ENCODE data around the gene CORO7. TPM values are rescaled to one million over a fixed set of nuclear protein-coding genes. Genes with fewer than 3 reads are reported as not detected.

The CORO7 gene
- polyA plus RNA-seq, 12 donors: 15.7 to 26.2 (median 20.7) TPM; not detected in 1

DNA sequence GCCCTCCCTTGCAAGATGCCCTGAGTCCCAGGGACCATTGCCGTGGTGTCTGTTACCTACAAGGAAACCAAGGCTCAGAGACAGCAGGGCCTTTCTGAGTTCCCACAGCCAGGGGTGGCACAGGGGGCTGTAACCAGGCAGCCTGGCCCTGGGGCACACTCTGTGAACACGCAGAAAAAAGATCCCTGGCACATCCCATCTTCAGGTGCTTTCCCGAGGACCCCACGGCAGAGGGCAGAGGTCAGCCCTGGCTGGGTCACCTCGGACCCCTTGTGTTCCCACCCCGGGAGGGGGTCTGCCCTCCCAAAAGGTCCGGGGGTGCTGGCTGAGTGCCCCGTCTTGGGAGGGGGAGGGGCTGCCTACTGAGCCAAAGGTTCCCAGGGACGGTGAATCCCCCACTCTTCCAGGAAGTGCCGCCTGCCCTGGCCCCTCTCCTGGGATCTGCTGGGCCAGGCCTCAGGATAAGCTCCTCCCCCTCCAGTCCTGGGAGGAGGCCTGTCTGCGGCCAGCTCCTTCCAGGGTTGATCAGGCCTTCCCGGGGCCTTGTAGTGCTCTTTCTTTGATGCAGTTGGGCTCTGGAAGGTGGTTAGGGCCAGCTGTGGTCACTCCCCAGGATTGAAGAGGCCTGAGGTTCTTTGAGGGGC is 92.4 kb downstream of the CORO7 start:
- DNase-seq: no peak

DNA sequence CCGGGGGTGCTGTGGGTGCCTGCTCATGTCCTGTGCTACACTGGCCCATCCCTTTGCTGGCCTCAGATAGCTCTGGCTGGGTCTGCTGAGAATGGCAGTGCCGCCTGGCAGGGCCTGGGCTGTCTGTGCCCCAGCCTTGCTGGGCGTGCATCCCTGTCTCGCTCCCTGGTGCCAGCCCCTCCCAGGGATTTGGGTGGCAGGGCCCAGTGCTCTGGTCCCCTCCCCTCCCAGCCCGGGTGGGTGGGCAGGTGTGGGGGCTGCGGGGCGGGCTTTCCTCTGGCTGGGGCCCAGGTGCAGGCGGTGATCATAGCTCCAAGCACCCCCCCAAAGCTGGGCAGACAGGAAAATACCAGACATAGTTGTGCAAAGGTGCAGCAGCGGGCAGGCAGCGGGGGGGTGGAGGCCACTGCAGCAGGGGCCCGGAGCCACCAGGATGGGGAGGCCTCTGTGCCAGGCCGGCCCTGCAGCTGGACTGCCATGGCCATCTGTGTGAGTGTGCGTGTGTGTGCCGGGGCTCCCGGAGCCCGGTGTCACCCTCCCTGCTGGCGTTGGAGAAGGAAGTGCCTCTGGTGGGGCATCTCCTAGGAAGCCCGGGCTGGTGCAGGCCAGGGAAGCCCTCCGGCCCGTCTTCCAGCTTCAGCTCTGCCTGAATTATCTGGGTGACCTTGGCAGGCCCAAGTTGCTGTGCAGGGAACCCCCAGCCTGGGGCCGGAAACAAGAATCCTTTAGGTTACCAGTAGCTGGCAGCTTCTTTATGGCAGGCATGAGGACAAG is 93.1 kb downstream of the CORO7 start:
- DNase-seq: no peak

DNA sequence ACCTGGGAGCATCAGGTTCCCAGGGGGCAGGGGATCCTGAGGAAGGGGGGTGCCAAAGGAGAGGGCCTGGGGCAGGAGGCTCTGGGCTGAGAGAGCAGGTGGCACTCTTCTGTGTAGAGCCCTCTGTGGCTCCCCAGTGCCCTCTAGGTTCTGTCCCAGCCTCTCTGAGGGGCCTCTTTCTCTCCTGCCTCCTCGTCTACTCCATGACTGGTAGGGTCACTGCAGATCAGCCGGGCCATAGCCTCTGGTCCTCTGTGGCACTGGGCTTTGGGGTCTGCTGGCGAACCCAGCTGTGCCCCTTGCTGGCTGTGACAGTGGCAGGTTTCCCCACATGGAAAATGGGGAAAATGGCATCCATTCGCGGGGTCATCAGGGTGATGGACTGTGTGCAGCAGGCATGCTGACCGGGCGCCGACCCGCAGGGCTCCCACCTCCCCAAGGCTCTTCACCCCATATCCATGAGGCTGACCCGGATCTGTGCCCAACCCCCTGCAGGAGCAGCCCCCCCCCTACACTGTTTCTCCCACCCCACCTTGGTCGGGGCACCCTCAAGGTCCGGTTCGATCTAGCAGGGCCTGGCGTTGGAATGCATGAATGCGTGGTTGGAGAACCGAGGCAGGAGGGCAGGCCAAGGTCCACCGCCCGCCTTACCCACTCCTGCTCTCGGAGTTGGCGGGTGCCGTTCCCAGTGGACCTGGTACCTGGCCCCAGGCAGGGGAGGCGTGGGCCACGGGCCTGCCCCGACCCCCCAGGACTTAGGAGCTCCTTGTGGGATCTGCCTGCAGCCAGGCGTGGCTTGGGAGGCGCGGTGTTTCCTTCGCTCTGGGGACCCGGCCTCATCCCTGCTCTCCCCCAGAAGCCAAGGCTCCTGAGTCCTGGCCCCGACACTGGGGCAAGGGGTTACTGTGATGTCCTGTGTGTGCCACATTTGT is 94.0 kb downstream of the CORO7 start:
- DNase-seq: no peak

DNA sequence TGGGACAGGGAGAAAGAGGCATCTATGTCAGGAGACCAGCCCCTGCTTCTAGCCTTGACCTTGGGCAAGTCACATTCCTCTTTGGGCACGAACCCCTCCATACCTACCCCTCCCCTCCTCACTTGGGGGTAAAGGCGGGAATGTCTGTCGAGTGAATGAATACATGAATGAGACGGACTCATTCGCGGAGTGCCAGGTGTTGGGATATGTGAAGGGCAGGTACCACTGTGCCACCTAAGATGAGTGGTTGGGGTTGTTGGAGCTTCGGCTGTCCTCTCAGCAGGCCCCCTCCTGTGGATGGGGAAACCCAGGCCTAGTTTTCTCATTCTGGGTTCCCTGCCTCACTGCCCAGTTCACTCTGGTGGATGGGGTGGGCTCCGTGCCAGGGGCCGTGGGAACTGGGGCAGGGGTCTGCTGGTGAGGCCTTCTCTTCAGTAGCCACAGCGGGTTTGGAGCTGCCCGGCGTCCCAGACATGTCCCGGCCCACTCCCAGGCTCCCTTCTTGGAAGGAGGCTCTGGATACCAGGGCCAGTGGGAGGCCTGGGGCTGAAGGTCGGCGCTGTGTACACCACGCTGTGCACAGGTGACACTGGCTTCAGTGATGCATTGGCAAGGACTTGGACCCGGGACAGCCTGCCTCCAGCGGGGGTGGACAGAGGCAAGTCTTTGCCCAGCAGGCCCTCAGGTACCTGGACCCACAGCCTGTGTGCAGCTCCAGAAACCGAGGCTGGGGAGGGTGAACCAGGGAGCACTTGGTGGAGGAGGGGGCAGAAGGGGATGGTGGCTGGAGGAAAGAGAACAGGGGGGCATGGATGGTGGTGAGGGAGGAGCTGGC is 94.9 kb downstream of the CORO7 start:
- DNase-seq: no peak

DNA sequence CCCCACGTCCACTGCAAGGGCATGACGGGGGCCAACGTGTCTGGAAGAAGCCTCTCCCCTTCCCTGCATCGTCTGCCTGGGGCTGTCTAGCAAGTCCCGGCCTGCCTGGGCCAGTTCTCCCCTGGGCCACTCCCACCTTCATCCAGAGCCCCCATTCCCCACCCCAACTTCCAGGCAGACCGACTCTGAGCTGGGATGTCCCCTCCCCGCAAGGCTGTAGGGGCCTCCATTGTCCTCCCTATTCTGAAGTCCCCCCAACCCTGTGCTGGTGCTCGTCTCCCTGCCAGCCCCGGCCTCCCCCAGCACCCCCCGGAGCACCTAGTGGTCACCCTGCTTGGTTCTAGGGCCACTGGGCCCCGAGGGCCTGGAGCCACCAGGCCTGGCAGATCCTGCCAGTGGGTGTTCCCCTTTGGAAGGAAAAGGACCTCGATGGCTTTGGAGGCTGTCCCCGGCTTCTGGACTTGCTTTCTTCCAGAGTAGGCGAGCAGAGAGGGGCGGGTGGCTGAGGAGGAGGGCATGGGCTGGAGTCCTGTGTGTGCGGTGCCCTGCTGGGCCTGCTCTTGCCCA is 95.7 kb downstream of the CORO7 start:
- no peak for DNase-seq

DNA sequence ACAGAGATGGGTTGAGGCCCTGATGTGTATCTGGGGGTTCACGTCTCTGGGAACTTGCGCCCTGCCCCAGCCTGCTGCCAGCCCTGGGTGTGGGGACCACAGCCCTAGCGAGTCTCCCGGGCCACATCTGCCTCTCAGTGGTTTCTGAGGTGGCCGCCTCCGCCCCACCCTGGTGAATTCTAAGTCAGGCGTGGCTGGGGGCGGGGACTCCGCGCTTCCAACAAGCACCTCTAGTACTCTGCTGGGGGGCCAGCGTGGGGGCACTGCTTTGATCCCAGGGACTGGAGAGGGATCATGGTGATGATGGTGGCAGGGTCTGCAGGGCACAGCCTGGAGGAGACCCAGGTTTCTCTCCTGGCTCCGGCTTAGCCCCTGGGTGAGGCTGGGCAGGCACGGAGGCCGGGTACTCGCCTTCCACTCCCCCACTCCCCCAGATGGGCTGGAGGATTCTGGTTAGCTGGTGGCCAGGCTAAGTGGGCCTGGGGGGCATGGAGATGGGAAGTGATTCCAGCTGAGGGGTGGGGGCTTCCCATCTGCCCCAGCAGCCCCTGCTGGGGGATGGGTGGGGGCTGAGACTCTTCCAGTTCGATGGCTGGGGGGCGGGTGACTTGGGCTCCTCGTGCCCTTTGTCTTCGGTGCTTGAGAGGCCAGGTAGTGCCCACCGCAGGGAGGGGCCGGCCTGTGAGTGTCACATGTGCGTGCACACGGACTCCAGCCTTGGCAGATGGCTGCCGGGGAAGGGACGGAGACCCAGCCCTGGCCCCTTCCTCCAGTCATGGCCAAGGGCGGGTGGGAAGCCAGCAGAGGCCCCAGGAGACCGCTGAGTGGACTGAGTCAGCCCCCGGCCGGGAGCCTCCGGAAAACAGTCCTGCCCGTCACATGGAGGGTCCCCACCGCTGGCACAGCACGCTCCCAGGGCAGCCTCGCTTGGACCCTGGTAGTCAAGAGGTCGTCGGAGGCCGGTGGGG is 96.7 kb downstream of the CORO7 start:
- no peak for DNase-seq

DNA sequence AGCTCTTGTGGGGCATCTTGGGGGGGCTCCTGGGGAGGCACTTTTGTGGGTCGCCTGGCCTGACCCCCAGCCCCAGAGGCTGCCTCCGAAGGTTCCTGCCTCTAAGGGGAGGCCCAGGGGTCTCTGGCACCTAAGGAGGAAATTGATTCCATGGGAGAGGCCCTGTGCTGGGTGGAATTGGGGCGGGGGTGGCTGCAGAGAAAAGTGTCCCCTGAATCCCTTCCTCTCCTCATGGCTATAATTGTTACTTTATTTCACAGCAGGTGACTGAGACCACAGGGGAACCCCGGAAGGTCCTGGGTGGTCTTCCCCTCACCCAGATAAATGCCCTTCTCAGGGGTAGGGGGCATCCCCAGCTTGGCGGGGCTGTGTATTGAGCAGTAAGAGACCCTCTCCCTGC is 97.4 kb downstream of the CORO7 start:
- DNase-seq: no peak

DNA sequence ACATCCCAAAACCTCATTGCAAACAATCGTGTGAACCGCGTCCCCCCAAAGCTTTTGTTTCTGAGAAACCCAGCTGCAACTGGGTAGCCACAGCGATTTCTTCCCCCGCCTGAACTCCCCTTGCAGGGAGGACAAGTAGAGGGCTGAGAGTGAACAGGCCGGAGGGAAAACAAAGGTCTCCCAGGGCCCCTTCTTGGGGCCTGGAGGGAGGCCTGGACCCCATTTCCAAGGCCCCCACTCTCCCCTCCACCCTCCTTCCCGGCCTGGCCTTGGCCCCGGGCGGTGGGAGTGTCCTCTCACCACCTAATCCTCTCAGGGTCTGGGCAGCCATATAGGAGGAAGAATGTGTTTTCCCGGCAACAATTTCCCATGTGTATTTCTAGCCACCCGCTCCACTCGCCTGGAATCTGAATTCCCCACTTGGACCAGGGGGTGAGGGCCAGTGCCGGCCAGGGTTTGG is 97.9 kb downstream of the CORO7 start:
- DNase-seq: no peak

DNA sequence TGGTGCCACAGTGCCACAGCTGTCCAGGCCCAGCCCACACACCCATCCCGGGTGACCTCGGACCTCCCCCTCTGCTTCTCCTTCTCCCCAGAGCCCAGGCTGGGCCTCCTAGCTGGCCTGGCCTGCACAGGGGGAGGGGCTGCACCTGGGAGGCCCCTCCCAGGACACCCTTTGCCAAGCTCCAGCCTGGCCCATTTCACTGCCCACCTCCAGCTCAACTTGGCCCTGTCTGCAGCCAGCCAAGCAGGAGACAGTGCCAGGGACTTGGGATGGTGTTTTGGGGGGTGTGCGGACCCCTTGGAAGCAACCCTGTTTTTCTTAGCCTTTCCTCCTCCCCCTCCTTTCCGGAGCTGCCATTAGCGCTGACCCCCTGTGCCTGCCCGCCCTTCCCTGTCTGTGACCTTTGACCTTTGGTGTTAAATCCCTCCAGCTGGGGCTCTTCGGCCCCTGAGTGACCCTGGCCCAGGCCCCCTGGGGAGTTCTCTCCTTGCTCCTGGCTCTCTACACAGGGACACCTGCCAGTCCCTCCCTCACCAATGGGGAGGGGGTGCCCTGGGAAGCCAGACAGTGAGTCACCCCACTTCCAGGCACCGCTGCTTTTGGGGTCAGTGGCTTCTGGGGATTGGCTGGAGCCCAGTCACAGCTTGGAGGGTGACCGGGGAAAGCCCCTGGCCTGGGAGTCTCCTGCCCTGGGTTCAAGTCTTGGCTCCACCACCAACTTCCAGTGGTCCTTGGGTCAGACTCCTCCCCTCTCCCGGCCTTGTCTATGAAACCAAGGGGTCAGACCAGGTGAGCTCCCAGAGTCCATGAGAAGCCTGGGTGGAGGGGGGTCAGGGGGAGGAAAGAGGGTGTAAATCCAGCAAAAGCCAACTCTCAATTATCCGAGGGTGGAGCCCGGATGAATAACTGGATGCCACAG is 98.6 kb downstream of the CORO7 start:
- DNase-seq: no peak

DNA sequence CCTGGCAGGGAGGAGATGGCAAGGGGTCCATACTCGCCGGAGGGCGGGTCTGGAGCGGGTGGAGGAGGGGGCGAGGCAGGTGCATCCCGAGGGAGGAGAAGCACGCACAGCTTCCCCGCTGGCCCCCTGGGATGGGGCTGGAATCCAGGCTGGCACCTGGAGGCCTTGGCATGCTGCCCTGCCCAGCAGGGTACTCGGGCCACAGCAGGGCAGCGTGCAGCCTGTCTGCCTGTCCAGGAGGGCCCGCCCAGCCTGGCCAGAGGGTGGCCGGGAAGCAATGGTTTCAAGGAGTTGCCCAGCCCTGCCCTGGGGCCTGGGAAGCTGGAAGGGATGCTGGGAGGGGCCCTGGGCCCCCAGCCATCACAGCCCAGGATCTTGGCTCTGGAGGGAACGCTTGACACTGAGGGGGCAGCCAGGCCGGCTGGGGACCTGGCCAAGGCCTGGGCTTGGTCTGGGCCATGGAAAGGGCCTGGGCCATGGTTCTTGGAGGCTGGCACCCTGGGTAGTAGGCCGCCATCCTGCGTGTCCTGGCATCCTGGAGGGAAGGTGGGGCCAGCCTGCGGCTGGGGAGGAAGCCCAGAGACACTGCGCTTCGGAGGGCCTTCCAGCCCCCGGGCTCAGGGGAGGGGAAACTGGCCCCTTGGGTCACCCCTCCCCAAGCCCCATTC is 99.4 kb downstream of the CORO7 start:
- DNase-seq: no peak

DNA sequence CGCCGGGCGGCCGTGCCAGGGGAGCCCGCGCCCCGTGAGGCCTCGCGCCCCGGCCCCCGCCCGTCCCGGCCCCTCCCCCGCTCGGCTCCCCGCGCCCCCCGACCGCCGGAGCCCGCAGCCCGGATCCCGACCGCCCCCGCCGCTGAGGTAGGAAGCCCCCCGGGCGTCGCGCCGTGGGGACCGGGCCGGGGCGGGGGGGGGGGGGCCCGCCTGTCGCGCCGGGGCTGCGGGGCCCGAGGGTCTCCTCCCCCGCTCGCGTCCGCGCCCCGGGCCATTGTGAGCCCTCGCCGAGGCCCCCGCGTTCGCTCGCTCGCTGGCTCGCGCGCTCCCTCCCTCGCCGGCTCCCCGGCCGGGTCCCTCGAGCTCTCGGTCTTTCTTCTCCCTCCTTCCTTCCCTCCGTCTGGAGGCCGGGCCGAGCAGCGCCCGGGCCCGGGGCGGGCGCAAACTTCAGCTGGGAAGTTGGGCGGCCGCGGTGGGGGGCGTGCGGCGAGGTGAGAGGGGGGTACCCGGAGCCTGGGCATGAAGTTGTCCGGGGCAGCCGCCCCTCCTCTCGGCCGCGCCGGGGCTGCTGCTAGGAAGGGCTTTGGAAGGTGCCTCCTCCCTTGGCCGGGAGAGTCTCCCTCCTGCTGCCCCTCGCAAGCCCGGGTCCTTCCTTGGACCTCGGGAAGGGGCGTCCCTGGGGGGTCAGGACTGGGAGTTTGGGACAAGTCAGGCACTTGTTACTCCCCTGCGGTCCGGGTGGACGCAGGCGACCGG is 100.1 kb downstream of the CORO7 start:
- DNase-seq: no peak

DNA sequence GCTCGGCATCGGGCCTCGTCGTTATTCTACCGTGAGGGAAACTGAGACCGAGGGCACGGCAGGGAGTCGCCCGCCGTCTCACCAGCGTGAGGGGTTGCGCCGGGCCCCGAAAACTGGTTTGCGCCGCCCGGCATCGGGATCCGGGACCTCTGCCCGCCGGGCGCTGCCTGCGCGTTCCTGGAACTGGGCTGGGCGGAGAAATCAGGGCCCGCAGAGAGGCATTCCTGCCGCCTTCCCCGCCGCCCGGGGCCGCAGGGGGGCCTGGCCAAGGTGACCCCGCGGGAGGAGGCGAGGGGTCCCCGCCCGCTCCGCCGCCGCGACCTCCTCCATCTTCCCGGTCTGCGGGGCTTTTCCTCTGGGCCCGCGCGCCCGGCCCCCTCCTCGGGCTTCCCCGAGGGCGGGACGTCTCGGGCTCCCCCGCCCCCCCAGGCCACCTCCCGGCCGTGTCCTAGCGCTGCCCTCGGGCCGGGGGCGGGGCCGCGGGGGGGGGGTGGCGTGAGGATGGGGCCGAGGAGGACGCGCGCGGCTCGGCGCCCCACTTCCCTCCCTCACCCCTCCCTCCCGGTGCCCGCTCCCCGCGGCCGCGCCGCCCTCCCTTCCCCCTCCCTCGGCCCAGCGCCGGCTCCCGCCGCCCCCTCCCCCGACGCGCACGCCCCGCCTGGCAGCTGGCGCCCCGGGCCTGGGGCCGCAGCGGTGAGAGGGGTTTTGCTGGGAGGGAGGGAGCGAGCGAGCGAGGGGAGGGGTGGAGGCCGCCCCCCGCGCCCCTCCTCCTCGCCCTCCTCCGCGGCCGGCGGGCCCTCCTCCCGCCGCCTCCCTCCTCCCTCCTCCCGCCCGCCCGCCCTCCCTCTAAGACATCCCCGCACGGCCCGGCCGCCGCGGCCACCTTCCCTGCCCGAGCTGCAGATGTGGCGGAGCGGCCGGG is 100.9 kb downstream of the CORO7 start, which contains the start of gene GLIS2:
GLIS2 (plus strand) TSS at position 882 of the 922 bp plus-strand sequence. CDS start 16,214 bp downstream, outside the sequence.
- peak; percentile 82 for DNase-seq

DNA sequence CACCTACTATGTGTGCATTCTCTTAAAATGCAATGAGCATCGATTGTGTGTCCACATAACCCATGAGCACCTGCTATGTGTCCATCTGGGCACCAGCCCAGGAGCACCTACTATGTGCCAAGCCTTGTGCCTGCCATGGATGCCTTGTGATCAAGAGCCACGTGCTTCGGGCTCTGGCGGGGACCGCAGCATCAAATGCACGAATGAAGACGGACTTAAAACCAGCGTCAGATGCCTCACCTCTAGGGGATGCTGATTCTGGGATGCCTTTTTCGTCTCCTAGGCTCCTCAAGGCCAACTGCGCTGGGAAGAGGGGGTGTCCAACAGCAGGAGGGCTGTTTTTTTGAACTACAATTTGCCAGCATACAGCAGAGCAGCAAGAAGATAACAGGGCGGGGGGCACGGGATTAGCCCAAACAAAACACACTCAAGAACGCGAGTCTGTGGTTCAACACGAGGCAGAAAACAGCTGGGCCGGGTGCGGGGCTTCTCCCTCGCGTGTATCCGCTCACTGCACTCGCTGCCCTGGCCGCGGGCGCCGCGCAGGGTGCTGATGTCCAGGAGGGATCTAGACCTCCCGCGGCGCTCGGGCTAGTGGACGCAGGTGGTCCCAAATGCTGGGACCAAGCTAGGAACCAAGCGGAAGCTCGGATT is 101.7 kb downstream of the CORO7 start:
- DNase-seq: no peak

DNA sequence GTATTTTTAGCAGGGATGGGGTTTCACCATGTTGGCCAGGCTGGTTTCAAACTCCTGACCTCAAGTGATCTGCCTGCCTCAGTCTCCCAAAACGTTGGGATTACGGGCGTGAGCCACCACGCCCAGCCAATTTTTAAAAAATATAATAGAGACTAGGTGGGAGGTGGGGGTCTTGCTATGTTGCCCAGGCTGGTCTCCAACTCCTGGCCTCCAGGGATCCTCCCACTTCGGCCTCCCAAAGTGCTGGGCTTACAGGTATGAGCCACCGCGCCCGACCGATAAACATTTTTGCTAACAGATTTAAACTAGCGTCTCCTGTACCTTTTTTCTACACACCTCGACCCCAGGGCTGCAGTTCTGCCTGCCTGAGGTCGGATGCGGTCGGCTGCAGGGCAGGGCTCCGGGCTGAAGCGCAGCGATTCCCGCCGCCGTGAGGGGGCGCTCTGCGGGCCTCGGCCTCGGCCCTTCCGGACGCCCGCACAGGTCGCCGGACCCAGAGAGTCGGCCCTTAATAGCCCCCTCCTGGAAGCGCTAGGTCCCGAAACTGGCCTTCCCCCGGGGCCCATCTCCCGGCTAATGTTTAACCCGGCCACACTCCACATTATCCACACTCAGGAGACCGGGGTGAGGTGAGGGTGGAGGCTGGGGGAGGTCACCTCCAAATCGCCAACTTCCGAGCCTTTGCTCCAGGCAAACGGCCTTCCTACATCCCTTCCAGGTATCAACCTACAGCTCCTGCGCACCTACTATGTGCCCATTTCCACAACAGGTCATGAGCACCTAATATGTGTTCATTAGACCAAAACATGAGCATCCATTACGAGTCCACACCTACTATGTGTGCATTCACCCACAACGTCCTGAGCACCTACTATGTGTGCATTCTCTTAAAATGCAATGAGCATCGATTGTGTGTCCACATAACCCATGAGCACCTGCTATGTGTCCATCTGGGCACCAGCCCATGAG is 102.5 kb downstream of the CORO7 start:
- DNase-seq: no peak

All from muscle of arm (tissue), 12 donors.